ENCODE results near the gene IGFBP3. TPM values are rescaled to one million over a fixed set of nuclear protein-coding genes. Genes with fewer than 3 reads are reported as not detected.

Gene IGFBP3
- total RNA-seq, 1 donor from 2014 or later, result 22.0 TPM

GRCh38 chr7:45890902-45891461, 30.1 kb downstream of the IGFBP3 start:
- Histone ChIP-seq H3K9me3 (ENCODE audit: low read depth) (no peaks in the 10 kb centered on the region), H4K20me1 (ENCODE audit: low read depth) (no peaks in the 10 kb centered on the region), H3K4me1 (peaks cover 3% of the 10 kb centered on the region), H3F3A (ENCODE audit: low read depth) (no peaks in the 10 kb centered on the region), H3K36me3 (no peaks in the 10 kb centered on the region), H2AFZ (replicated peaks) (no peak overlapping the region), H3K4me2 (no peak overlapping the region), H3K9ac (no peak overlapping the region), H3K4me3 (no peak overlapping the region), H3K79me2 (ENCODE audit: low read depth) (no peaks in the 10 kb centered on the region), H3K27ac (no peak overlapping the region), H3K27me3 (peaks cover 51% of the 10 kb centered on the region)
- Mint-ChIP-seq H3K4me3 (no peak overlapping the region), H3K9me3 (no peaks in the 10 kb centered on the region), H3K36me3 (no peaks in the 10 kb centered on the region), H3K4me1 (peaks cover 9% of the 10 kb centered on the region), H3K27me3 (ENCODE audit: insufficient read depth, low read depth) (peaks cover 35% of the 10 kb centered on the region), H3K27ac (no peak overlapping the region)
- TF ChIP-seq EZH2phosphoT487 (IDR thresholded peaks at IDR 0.05) (no peak), CTCF (IDR thresholded peaks at IDR 0.05) (peak; percentile 80), EZH2 (IDR thresholded peaks at IDR 0.05) (no peak)
- peak; percentile 49 for DNase-seq (ENCODE audit: low spot score)

GRCh38 chr7:45890125-45890901, 30.8 kb downstream of the IGFBP3 start:
- Histone ChIP-seq H3K4me3 (no peak overlapping the region), H3K4me2 (no peak overlapping the region), H2AFZ (replicated peaks) (no peak overlapping the region), H3K27ac (no peak overlapping the region), H3K79me2 (ENCODE audit: low read depth) (no peaks in the 10 kb centered on the region), H3K27me3 (peaks cover 54% of the 10 kb centered on the region), H3F3A (ENCODE audit: low read depth) (no peaks in the 10 kb centered on the region), H4K20me1 (ENCODE audit: low read depth) (no peaks in the 10 kb centered on the region), H3K9me3 (ENCODE audit: low read depth) (no peaks in the 10 kb centered on the region), H3K36me3 (no peaks in the 10 kb centered on the region), H3K9ac (no peak overlapping the region), H3K4me1 (peaks cover 3% of the 10 kb centered on the region)
- Mint-ChIP-seq H3K27me3 (ENCODE audit: insufficient read depth, low read depth) (peaks cover 35% of the 10 kb centered on the region), H3K36me3 (no peaks in the 10 kb centered on the region), H3K4me1 (peaks cover 9% of the 10 kb centered on the region), H3K4me3 (no peak overlapping the region), H3K27ac (no peak overlapping the region), H3K9me3 (no peaks in the 10 kb centered on the region)
- DNase-seq (ENCODE audit: low spot score), result no peak
- TF ChIP-seq EZH2 (IDR thresholded peaks at IDR 0.05) (no peak), CTCF (IDR thresholded peaks at IDR 0.05) (no peak), EZH2phosphoT487 (IDR thresholded peaks at IDR 0.05) (no peak)

- Histone ChIP-seq H3K79me2 (ENCODE audit: low read depth) (no peaks in the 10 kb centered on the region), H3K27me3 (peaks cover 54% of the 10 kb centered on the region), H3K4me1 (peaks cover 3% of the 10 kb centered on the region), H3K36me3 (no peaks in the 10 kb centered on the region), H3K4me2 (peak overlapping the region; percentile 87), H4K20me1 (ENCODE audit: low read depth) (no peaks in the 10 kb centered on the region), H3K27ac (no peak overlapping the region), H2AFZ (replicated peaks) (no peak overlapping the region), H3K9me3 (ENCODE audit: low read depth) (no peaks in the 10 kb centered on the region), H3K4me3 (peak overlapping the region; percentile 50), H3F3A (ENCODE audit: low read depth) (no peaks in the 10 kb centered on the region), H3K9ac (no peak overlapping the region)
- Mint-ChIP-seq H3K27me3 (ENCODE audit: insufficient read depth, low read depth) (peaks cover 35% of the 10 kb centered on the region), H3K36me3 (no peaks in the 10 kb centered on the region), H3K4me1 (peaks cover 9% of the 10 kb centered on the region), H3K27ac (no peak overlapping the region), H3K9me3 (no peaks in the 10 kb centered on the region), H3K4me3 (peak overlapping the region; percentile 66)
- TF ChIP-seq EZH2phosphoT487 (IDR thresholded peaks at IDR 0.05), result no peak
- TF ChIP-seq CTCF (IDR thresholded peaks at IDR 0.05), result no peak
- no peak for TF ChIP-seq EZH2 (IDR thresholded peaks at IDR 0.05)
- DNase-seq (ENCODE audit: low spot score), result no peak
These were observed 31.6 kb downstream of the IGFBP3 start for GRCh38 chr7:45889367-45890067.
